Right renal pelvis (tissue), 4 donors: Measurements from ENCODE around the gene ANKRD40CL. TPM values are rescaled to one million over a fixed set of nuclear protein-coding genes. Genes with fewer than 3 reads are reported as not detected.

Experiments used
- DNase-seq, 4 donors: peaks; one replicate each; pipeline ENCODE4 v3.0.0-alpha.2; 2013; ENCODE audit warnings: low read depth in 4 of 4, low spot score in 3 of 4, missing footprints in 1 of 4
- polyA plus RNA-seq, 4 donors: library from polyadenylated mRNA; unstranded; fragments of 120-200 nt; gene quantifications; one replicate each; pipeline ENCODE4 v1.2.1, GENCODE V29; 2013; ENCODE audit not compliant: insufficient read length in 4 of 4

Gene ANKRD40CL
- polyA plus RNA-seq, 4 donors: 0.17 to 0.37 (median 0.18) TPM; not detected in 1

GRCh38 chr17:50790618-50791017 lies 23.3 kb upstream of the ANKRD40CL start:
- no peak for DNase-seq

- no peak for DNase-seq
Measured at GRCh38 chr17:50787106-50787505, 19.8 kb upstream of the ANKRD40CL start.

- DNase-seq: no peak
Measured at GRCh38 chr17:50785946-50786570, 18.7 kb upstream of the ANKRD40CL start.

- no peak for DNase-seq
Measured at GRCh38 chr17:50785126-50785525, 17.8 kb upstream of the ANKRD40CL start.

- no peak for DNase-seq
Measured at GRCh38 chr17:50783905-50784304, 16.6 kb upstream of the ANKRD40CL start.

GRCh38 chr17:50783193-50783660 lies 15.9 kb upstream of the ANKRD40CL start:
- DNase-seq: peak; percentile 50 to 81 (median 66)

- no peak for DNase-seq
Measured at GRCh38 chr17:50781167-50781566, 13.8 kb upstream of the ANKRD40CL start.

GRCh38 chr17:50779747-50780353 lies 12.5 kb upstream of the ANKRD40CL start:
- no peak for DNase-seq

- DNase-seq: no peak
Measured at GRCh38 chr17:50778988-50779387, 11.7 kb upstream of the ANKRD40CL start.

GRCh38 chr17:50778471-50778870 lies 11.2 kb upstream of the ANKRD40CL start:
- DNase-seq: no peak

- DNase-seq: no peak
Measured at GRCh38 chr17:50775926-50776325, 8.6 kb upstream of the ANKRD40CL start.

- DNase-seq: no peak
Measured at GRCh38 chr17:50774225-50774803, 7.0 kb upstream of the ANKRD40CL start.

GRCh38 chr17:50771991-50772785 lies 4.9 kb upstream of the ANKRD40CL start:
- no peak for DNase-seq

GRCh38 chr17:50770346-50770745 lies 3.0 kb upstream of the ANKRD40CL start:
- no peak for DNase-seq

GRCh38 chr17:50769884-50770283 lies 2.6 kb upstream of the ANKRD40CL start:
- no peak for DNase-seq

GRCh38 chr17:50768346-50768761 lies 1.0 kb upstream of the ANKRD40CL start:
- DNase-seq: no peak

- no peak for DNase-seq
Measured at GRCh38 chr17:50767030-50767429, 288 bp downstream of the ANKRD40CL start.

- no peak for DNase-seq
Measured at GRCh38 chr17:50766222-50767023, 895 bp downstream of the ANKRD40CL start.

GRCh38 chr17:50765454-50766221 lies 1.7 kb downstream of the ANKRD40CL start:
- no peak for DNase-seq

- no peak for DNase-seq
Measured at GRCh38 chr17:50764734-50765149, 2.6 kb downstream of the ANKRD40CL start.
